ENCODE measurements around the gene ASTN2.

DNA sequence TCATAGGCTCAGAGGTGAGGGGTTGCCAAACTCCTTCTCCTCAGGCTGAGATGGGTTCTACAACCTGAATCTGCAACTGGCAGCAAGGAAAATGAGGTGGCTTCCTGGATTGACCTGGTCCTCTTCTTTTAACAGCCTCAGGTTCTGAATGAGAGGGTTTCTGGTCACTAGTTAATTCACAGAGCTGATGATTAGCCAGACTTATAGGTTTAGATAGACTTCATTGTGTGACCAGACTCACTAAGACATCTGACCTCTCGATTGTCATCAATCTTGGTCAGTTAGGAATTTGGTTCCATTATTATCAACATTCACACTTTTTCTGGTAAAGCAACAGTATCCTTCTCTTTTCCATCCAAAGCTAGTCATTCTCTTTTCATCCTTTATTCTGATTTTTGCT, 1003.4 kb downstream of the ASTN2 start:
- TF ChIP-seq, protein P1, sequence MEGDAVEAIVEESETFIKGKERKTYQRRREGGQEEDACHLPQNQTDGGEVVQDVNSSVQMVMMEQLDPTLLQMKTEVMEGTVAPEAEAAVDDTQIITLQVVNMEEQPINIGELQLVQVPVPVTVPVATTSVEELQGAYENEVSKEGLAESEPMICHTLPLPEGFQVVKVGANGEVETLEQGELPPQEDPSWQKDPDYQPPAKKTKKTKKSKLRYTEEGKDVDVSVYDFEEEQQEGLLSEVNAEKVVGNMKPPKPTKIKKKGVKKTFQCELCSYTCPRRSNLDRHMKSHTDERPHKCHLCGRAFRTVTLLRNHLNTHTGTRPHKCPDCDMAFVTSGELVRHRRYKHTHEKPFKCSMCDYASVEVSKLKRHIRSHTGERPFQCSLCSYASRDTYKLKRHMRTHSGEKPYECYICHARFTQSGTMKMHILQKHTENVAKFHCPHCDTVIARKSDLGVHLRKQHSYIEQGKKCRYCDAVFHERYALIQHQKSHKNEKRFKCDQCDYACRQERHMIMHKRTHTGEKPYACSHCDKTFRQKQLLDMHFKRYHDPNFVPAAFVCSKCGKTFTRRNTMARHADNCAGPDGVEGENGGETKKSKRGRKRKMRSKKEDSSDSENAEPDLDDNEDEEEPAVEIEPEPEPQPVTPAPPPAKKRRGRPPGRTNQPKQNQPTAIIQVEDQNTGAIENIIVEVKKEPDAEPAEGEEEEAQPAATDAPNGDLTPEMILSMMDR (IDR thresholded peaks at IDR 0.05; ENCODE audit: poor library complexity, severe bottlenecking): no peak
- no peak for TF ChIP-seq EP300 (conservative IDR thresholded peaks at IDR 0.05; ENCODE audit: poor library complexity, severe bottlenecking)
- no peak for TF ChIP-seq EZH2 (IDR thresholded peaks at IDR 0.05; ENCODE audit: borderline replicate concordance, insufficient read depth, low read length, poor library complexity, severe bottlenecking)
- no peak for TF ChIP-seq POLR2AphosphoS5 (IDR thresholded peaks at IDR 0.05)
- TF ChIP-seq, protein P2, sequence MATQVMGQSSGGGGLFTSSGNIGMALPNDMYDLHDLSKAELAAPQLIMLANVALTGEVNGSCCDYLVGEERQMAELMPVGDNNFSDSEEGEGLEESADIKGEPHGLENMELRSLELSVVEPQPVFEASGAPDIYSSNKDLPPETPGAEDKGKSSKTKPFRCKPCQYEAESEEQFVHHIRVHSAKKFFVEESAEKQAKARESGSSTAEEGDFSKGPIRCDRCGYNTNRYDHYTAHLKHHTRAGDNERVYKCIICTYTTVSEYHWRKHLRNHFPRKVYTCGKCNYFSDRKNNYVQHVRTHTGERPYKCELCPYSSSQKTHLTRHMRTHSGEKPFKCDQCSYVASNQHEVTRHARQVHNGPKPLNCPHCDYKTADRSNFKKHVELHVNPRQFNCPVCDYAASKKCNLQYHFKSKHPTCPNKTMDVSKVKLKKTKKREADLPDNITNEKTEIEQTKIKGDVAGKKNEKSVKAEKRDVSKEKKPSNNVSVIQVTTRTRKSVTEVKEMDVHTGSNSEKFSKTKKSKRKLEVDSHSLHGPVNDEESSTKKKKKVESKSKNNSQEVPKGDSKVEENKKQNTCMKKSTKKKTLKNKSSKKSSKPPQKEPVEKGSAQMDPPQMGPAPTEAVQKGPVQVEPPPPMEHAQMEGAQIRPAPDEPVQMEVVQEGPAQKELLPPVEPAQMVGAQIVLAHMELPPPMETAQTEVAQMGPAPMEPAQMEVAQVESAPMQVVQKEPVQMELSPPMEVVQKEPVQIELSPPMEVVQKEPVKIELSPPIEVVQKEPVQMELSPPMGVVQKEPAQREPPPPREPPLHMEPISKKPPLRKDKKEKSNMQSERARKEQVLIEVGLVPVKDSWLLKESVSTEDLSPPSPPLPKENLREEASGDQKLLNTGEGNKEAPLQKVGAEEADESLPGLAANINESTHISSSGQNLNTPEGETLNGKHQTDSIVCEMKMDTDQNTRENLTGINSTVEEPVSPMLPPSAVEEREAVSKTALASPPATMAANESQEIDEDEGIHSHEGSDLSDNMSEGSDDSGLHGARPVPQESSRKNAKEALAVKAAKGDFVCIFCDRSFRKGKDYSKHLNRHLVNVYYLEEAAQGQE (IDR thresholded peaks at IDR 0.05; ENCODE audit: borderline replicate concordance): no peak
- TF ChIP-seq RAD21 (conservative IDR thresholded peaks at IDR 0.05): no peak
- no peak for TF ChIP-seq SMC3 (conservative IDR thresholded peaks at IDR 0.05; ENCODE audit: poor library complexity)
- TF ChIP-seq TAF1 (IDR thresholded peaks at IDR 0.05; ENCODE audit: low read depth): no peak
